SK-N-SH (cell line): Measurements from ENCODE around the gene IQGAP1. TPM values are rescaled to one million over a fixed set of nuclear protein-coding genes. Genes with fewer than 3 reads are reported as not detected.
A peak's percentile ranks its signal among the peaks of the same experiment; 100 is the strongest.

Source experiments
- CTCF ChIA-PET: fragments of 300-600, 350-600 bp; formaldehyde crosslinking; extraction: SDS; loops from one replicate; lab custom pipeline; 2021; lab: Yijun Ruan, JAX
- POLR2A ChIA-PET: fragments of 350-600 bp; sonication (Branson Sonifier 250); formaldehyde crosslinking; extraction: SDS; loops from one replicate; lab custom pipeline; 2020; ENCODE audit warnings: antibody characterized with exemption, inconsistent platforms; lab: Yijun Ruan, JAX
- DNase-seq: peaks from one replicate; pipeline ENCODE4 v3.0.0; 2012
- H2AFZ ChIP-seq: fragments of 200-600 bp; sonication (generic); 2 replicates; pipeline ENCODE4 v1.8.1; 2016; ENCODE audit warnings: antibody characterized with exemption, mild to moderate bottlenecking, low read depth
- H3F3A ChIP-seq: fragments of 200-600 bp; sonication (generic); replicated peaks from 2 replicates; pipeline ENCODE3; 2016; ENCODE audit warnings: antibody characterized with exemption, mild to moderate bottlenecking; ENCODE audit not compliant: insufficient read depth
- H3K27ac ChIP-seq, 2 experiments: fragments of 200-500 bp in 1 of 2; fragments of 200-600 bp in 1 of 2; sonication (Bioruptor generic) in 1 of 2; sonication (generic), shearing (Covaris generic) in 1 of 2; 2 replicates each; pipeline versions ENCODE4 v1.5.1 to v1.6.1; 2014 to 2016; ENCODE audit warnings: low read depth in 2 of 2, inconsistent platforms in 1 of 2, low read length in 1 of 2, mild to moderate bottlenecking in 1 of 2, mixed read lengths in 1 of 2
- H3K27me3 ChIP-seq: fragments of 200-600 bp; sonication (generic), shearing (Covaris generic); 2 replicates; pipeline ENCODE4 v1.6.1; 2016; ENCODE audit warnings: mixed run types; ENCODE audit not compliant: insufficient read depth
- H3K36me3 ChIP-seq, 2 experiments: fragments of 200-500 bp in 1 of 2; fragments of 200-600 bp in 1 of 2; sonication (Bioruptor generic) in 1 of 2; sonication (generic) in 1 of 2; replicated peaks in 1 of 2; 2 replicates each; pipeline versions ENCODE3 to v1.5.1; 2014 to 2016; ENCODE audit warnings: low read length in 1 of 2, mild to moderate bottlenecking in 1 of 2; ENCODE audit not compliant: insufficient read depth in 2 of 2, control insufficient read depth in 1 of 2
- H3K4me1 ChIP-seq, 2 experiments: fragments of 200-500 bp in 1 of 2; fragments of 200-600 bp in 1 of 2; sonication (Bioruptor generic) in 1 of 2; sonication (generic), shearing (Covaris generic) in 1 of 2; 2 replicates each; pipeline versions ENCODE4 v1.5.1 to v1.6.1; 2014 to 2016; ENCODE audit warnings: low read depth in 1 of 2, low read length in 1 of 2, mixed run types in 1 of 2; ENCODE audit not compliant: insufficient read depth in 2 of 2, control insufficient read depth in 1 of 2
- H3K4me2 ChIP-seq: fragments of 200-600 bp; sonication (generic), shearing (Covaris generic); 2 replicates; pipeline ENCODE4 v1.6.1; 2017; ENCODE audit warnings: mixed run types
- H3K4me3 ChIP-seq, 2 experiments: fragments of 200-500 bp in 1 of 2; fragments of 200-600 bp in 1 of 2; sonication (Bioruptor generic) in 1 of 2; sonication (generic), shearing (Covaris generic) in 1 of 2; 2 replicates each; pipeline versions ENCODE4 v1.5.1 to v1.8.1; 2014 to 2016; ENCODE audit warnings: low read depth in 2 of 2, inconsistent platforms in 1 of 2, low read length in 1 of 2, mild to moderate bottlenecking in 1 of 2, mixed read lengths in 1 of 2, moderate library complexity in 1 of 2
- H3K79me2 ChIP-seq: fragments of 200-600 bp; sonication (generic); 2 replicates; pipeline ENCODE4 v1.8.1; 2017; ENCODE audit warnings: mild to moderate bottlenecking; ENCODE audit not compliant: insufficient read depth
- H3K9ac ChIP-seq: fragments of 200-600 bp; sonication (generic); 2 replicates; pipeline ENCODE4 v1.6.1; 2017; ENCODE audit warnings: mixed run types
- H3K9me2 ChIP-seq: fragments of 200-600 bp; sonication (generic); 2 replicates; pipeline ENCODE4 v1.6.1; 2017; ENCODE audit warnings: mixed run types
- H3K9me3 ChIP-seq: fragments of 200-600 bp; sonication (generic); 2 replicates; pipeline ENCODE4 v1.6.1; 2017; ENCODE audit warnings: mixed run types, mild to moderate bottlenecking, moderate library complexity
- H4K20me1 ChIP-seq: fragments of 200-600 bp; sonication (generic); 2 replicates; pipeline ENCODE4 v1.6.1; 2017; ENCODE audit warnings: mild to moderate bottlenecking, mixed run types; ENCODE audit not compliant: insufficient read depth
- ELF1 ChIP-seq: IDR thresholded peaks from 2 replicates; pipeline ENCODE4 v1.4.0; 2012
- FOSL2 ChIP-seq: IDR thresholded peaks from 2 replicates; pipeline ENCODE4 v1.4.0; 2012; ENCODE audit warnings: low read depth, mild to moderate bottlenecking, moderate library complexity, borderline replicate concordance
- GATA2 ChIP-seq: sonication (generic); formaldehyde crosslinking; IDR thresholded peaks from 2 replicates; pipeline ENCODE4 v1.5.0; 2020; ENCODE audit warnings: mild to moderate bottlenecking, missing genetic modification reagents
- NFIC ChIP-seq: IDR thresholded peaks from 2 replicates; pipeline ENCODE4 v1.4.0; 2012; ENCODE audit warnings: borderline replicate concordance
- RAD21 ChIP-seq: IDR thresholded peaks from 2 replicates; pipeline ENCODE4 v1.6.1; 2012; ENCODE audit warnings: mild to moderate bottlenecking, low read length
- SIN3A ChIP-seq: IDR thresholded peaks from 2 replicates; pipeline ENCODE4 v1.6.1; 2012; ENCODE audit warnings: low read depth, mild to moderate bottlenecking, low read length, moderate library complexity, borderline replicate concordance
- WGBS: methylation state at CpG from one replicate; pipeline ENCODE4 v1.1.6; 2017; ENCODE audit warnings: low lambda C conversion rate; 5-methylcytosine and 5-hydroxymethylcytosine counted together
- polyA plus RNA-seq, 3 experiments: library from polyadenylated mRNA; depleted of rRNA; stranded (reverse); fragments of >200 nt; gene quantifications; 2 replicates each; pipeline ENCODE4 v1.2.3, GENCODE V29; 2012
- TF ChIP-seq, protein P1 (sequence below): IDR thresholded peaks from 2 replicates; pipeline ENCODE4; 2012
- TF ChIP-seq, protein P2 (sequence below): IDR thresholded peaks from 2 replicates; pipeline ENCODE4 v1.6.1; 2012; ENCODE audit warnings: mild to moderate bottlenecking, low read depth, low read length, moderate library complexity

IQGAP1 gene
- polyA plus RNA-seq, 1 of the 3 experiments (the other 2 are of a cell fraction): 56.5 TPM

DNA sequence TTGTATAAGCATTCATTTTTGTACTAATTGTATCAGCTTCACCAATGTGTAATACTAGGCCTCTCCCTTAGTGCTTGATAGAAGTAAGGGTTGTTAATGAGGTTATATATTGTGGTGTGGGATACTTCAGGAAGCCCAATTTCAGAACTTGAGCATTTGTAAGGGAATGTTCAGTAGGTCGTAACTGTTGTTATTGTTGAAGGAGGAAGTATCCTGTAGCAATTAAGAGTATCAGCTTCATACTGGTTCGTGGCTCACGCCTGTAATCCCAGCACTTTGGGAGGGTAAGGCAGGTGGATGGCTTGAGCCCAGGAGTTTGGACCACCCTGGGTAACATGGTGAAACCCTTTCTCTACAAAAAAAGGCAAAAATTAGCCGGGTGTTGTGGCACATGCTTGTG, 30.6 kb downstream of the IQGAP1 start:
- TF ChIP-seq RAD21: no peak
- TF ChIP-seq ELF1: no peak
- no peak for TF ChIP-seq GATA2 (CRISPR knock-in tag)
- TF ChIP-seq, protein P1, sequence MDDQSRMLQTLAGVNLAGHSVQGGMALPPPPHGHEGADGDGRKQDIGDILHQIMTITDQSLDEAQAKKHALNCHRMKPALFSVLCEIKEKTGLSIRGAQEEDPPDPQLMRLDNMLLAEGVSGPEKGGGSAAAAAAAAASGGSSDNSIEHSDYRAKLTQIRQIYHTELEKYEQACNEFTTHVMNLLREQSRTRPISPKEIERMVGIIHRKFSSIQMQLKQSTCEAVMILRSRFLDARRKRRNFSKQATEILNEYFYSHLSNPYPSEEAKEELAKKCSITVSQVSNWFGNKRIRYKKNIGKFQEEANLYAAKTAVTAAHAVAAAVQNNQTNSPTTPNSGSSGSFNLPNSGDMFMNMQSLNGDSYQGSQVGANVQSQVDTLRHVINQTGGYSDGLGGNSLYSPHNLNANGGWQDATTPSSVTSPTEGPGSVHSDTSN: no peak
- no peak for TF ChIP-seq SIN3A
- no peak for TF ChIP-seq NFIC
- Histone ChIP-seq H3K9me3 (no peaks in the 10 kb centered on the region), H3K27ac (peak overlapping the region in 1 of 2 experiments; percentile 96; a peak in 2 of 4 replicates), H3K4me2 (peak overlapping the region; percentile 81), H3K36me3 (peaks cover 0 to 4% of the 10 kb centered on the region in 2 experiments), H4K20me1 (peaks cover 35% of the 10 kb centered on the region), H3K4me1 (peaks cover 0 to 53% of the 10 kb centered on the region in 2 experiments; a peak in 3 of 4 replicates), H3F3A (peaks cover 60% of the 10 kb centered on the region), H2AFZ (no peak overlapping the region), H3K9me2 (no peaks in the 10 kb centered on the region), H3K79me2 (peaks cover 95% of the 10 kb centered on the region), H3K4me3 (no peak overlapping the region), H3K9ac (peak overlapping the region; percentile 54; the same call in 1 of the 2 replicates), H3K27me3 (no peaks in the 10 kb centered on the region)
- ChIA-PET CTCF (no interaction called here), POLR2A (no interaction called here)
- WGBS: 86% methylated on average over 4 of the region's 4 CpGs
- no peak for DNase-seq

DNA sequence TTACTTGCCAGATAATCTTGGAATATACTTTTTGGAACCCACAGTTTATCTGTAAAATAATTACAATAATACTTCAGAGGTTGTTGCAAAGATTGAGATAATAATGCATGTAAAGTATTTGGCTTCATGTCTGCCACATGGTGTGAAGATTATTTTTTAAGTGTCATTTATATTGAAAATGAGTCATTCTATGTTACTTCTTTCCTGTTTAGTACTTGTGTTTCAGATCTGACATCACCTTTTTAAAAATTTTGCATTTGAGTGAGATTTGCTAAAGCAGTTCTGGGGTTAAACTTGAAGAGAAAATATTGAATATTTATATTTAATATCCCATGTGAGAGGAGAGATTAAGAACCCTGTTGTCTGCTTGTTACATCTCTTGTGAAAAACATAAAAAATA, 31.2 kb downstream of the IQGAP1 start:
- Histone ChIP-seq H3K27ac (peak overlapping the region; percentile 76 to 96; a peak in 3 of 4 replicates), H3K4me1 (peaks cover 0 to 53% of the 10 kb centered on the region in 2 experiments; a peak in 3 of 4 replicates), H3K36me3 (peaks cover 0 to 4% of the 10 kb centered on the region in 2 experiments), H3K9me3 (no peaks in the 10 kb centered on the region), H3F3A (peaks cover 54% of the 10 kb centered on the region), H2AFZ (no peak overlapping the region), H3K9me2 (no peaks in the 10 kb centered on the region), H4K20me1 (peaks cover 36% of the 10 kb centered on the region), H3K79me2 (peaks cover 97% of the 10 kb centered on the region), H3K9ac (peak overlapping the region; percentile 54), H3K4me2 (peak overlapping the region; percentile 81), H3K27me3 (no peaks in the 10 kb centered on the region), H3K4me3 (0 out of 4 replicates have a peak overlapping the region, but pooled peaks of 1 of the 2 experiments have one; percentile 31)
- CTCF ChIA-PET: no interaction called here
- POLR2A ChIA-PET: no interaction called here
- DNase-seq: no peak
- TF ChIP-seq, protein P2, sequence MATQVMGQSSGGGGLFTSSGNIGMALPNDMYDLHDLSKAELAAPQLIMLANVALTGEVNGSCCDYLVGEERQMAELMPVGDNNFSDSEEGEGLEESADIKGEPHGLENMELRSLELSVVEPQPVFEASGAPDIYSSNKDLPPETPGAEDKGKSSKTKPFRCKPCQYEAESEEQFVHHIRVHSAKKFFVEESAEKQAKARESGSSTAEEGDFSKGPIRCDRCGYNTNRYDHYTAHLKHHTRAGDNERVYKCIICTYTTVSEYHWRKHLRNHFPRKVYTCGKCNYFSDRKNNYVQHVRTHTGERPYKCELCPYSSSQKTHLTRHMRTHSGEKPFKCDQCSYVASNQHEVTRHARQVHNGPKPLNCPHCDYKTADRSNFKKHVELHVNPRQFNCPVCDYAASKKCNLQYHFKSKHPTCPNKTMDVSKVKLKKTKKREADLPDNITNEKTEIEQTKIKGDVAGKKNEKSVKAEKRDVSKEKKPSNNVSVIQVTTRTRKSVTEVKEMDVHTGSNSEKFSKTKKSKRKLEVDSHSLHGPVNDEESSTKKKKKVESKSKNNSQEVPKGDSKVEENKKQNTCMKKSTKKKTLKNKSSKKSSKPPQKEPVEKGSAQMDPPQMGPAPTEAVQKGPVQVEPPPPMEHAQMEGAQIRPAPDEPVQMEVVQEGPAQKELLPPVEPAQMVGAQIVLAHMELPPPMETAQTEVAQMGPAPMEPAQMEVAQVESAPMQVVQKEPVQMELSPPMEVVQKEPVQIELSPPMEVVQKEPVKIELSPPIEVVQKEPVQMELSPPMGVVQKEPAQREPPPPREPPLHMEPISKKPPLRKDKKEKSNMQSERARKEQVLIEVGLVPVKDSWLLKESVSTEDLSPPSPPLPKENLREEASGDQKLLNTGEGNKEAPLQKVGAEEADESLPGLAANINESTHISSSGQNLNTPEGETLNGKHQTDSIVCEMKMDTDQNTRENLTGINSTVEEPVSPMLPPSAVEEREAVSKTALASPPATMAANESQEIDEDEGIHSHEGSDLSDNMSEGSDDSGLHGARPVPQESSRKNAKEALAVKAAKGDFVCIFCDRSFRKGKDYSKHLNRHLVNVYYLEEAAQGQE: no peak
- peak; percentile 29; the same call in 1 of the 2 replicates for TF ChIP-seq FOSL2
